IMR-90 (cell line): Measurements from ENCODE around the gene NUB1. TPM values are rescaled to one million over a fixed set of nuclear protein-coding genes. Genes with fewer than 3 reads are reported as not detected.

Source experiments
- ATAC-seq: fragments of 200-7000 bp; cut with Tn5 transposase; 2 replicates; pipeline ENCODE4 v1.9.1; 2020; ENCODE audit warnings: low read depth, mild to moderate bottlenecking, moderate library complexity
- BruUV-seq: library from RNA; stranded (reverse); fragments of 400-500 nt; replicated peaks from 2 replicates; lab custom pipeline; 2021; lab: Mats Ljungman, UMichigan
- CTCF ChIA-PET: fragments of 300-600 bp; formaldehyde crosslinking; extraction: SDS; loops from one replicate; lab custom pipeline; 2021; ENCODE audit warnings: antibody characterized with exemption; lab: Yijun Ruan, JAX
- POLR2A ChIA-PET: fragments of 300-600 bp; sonication (Branson Sonifier 250); formaldehyde crosslinking; loops from one replicate; lab custom pipeline; 2022; ENCODE audit warnings: antibody characterized with exemption; ENCODE audit not compliant: unreplicated experiment; lab: Charles Lee
- DNase-seq: peaks from one replicate; pipeline ENCODE4 v3.0.0; 2013
- H2AFZ ChIP-seq: replicated peaks from 2 replicates; pipeline ENCODE3; 2013; ENCODE audit warnings: low read length, mild to moderate bottlenecking; ENCODE audit not compliant: poor library complexity
- H2AK5ac ChIP-seq: 2 replicates; pipeline ENCODE4 v1.6.1; 2013; ENCODE audit warnings: low read depth, low read length, inconsistent platforms
- H2AK9ac ChIP-seq: replicated peaks from 2 replicates; pipeline ENCODE3; 2013; ENCODE audit warnings: mild to moderate bottlenecking, low read depth, low read length, moderate library complexity; ENCODE audit not compliant: poor library complexity
- H2BK120ac ChIP-seq: 2 replicates; pipeline ENCODE4 v1.6.1; 2013; ENCODE audit warnings: low read depth, low read length, inconsistent platforms
- H2BK15ac ChIP-seq: 3 replicates; pipeline ENCODE4 v1.6.1; 2013; ENCODE audit warnings: low read depth, low read length, inconsistent platforms
- H2BK20ac ChIP-seq: 2 replicates; pipeline ENCODE4 v1.6.1; 2013; ENCODE audit warnings: low read depth, mild to moderate bottlenecking, inconsistent platforms, low read length, moderate library complexity
- H2BK5ac ChIP-seq: 2 replicates; pipeline ENCODE4 v1.6.1; 2013; ENCODE audit warnings: mild to moderate bottlenecking, low read depth, low read length, inconsistent platforms; ENCODE audit not compliant: poor library complexity, severe bottlenecking
- H3K14ac ChIP-seq: replicated peaks from 2 replicates; pipeline ENCODE4 v1.6.1; 2013; ENCODE audit warnings: low read depth, low read length, inconsistent platforms
- H3K18ac ChIP-seq: 2 replicates; pipeline ENCODE4 v1.6.1; 2013; ENCODE audit warnings: low read depth, low read length, control low read depth
- H3K23ac ChIP-seq: 2 replicates; pipeline ENCODE4 v1.6.1; 2013; ENCODE audit warnings: low read depth, low read length, inconsistent platforms
- H3K27ac ChIP-seq: 2 replicates; pipeline ENCODE4 v1.5.1; 2013; ENCODE audit warnings: mild to moderate bottlenecking, control low read depth, low read length; ENCODE audit not compliant: insufficient read depth
- H3K27me3 ChIP-seq: 2 replicates; pipeline ENCODE4 v1.6.1; 2013; ENCODE audit warnings: low read length; ENCODE audit not compliant: control insufficient read depth, insufficient read depth
- H3K36me3 ChIP-seq: 2 replicates; pipeline ENCODE4 v1.6.1; 2013; ENCODE audit warnings: low read length, mixed read lengths; ENCODE audit not compliant: control insufficient read depth, insufficient read depth
- H3K4ac ChIP-seq: 2 replicates; pipeline ENCODE4 v1.6.1; 2013; ENCODE audit warnings: low read depth, low read length, inconsistent platforms
- H3K4me1 ChIP-seq: 2 replicates; pipeline ENCODE4 v1.6.1; 2013; ENCODE audit warnings: low read length, mixed read lengths; ENCODE audit not compliant: control insufficient read depth, insufficient read depth
- H3K4me2 ChIP-seq: 2 replicates; pipeline ENCODE4 v1.6.1; 2013; ENCODE audit warnings: low read depth, mild to moderate bottlenecking, control low read depth, low read length, moderate library complexity
- H3K4me3 ChIP-seq: 2 replicates; pipeline ENCODE4 v1.5.1; 2013; ENCODE audit warnings: low read depth, mild to moderate bottlenecking, control low read depth, low read length, moderate library complexity; ENCODE audit not compliant: insufficient read depth
- H3K56ac ChIP-seq: 2 replicates; pipeline ENCODE4 v1.6.1; 2013; ENCODE audit warnings: low read length, inconsistent platforms; ENCODE audit not compliant: insufficient read depth; ENCODE audit errors: extremely low read depth
- H3K79me1 ChIP-seq, 2 experiments: 2 replicates each; pipeline ENCODE4 v1.6.1; 2013; ENCODE audit warnings: low read length in 2 of 2, inconsistent platforms in 1 of 2, low read depth in 1 of 2
- H3K9ac ChIP-seq: 2 replicates; pipeline ENCODE4 v1.6.1; 2013; ENCODE audit warnings: low read depth, low read length, control low read depth
- H3K9me1 ChIP-seq: 2 replicates; pipeline ENCODE4 v1.6.1; 2013; ENCODE audit warnings: low read length, inconsistent platforms; ENCODE audit not compliant: insufficient read depth
- H3K9me3 ChIP-seq: 2 replicates; pipeline ENCODE4 v1.6.1; 2013; ENCODE audit warnings: low read length; ENCODE audit not compliant: control insufficient read depth, insufficient read depth
- H4K20me1 ChIP-seq: 2 replicates; pipeline ENCODE4 v1.6.1; 2013; ENCODE audit warnings: low read length, inconsistent platforms; ENCODE audit not compliant: insufficient read depth
- H4K5ac ChIP-seq: 2 replicates; pipeline ENCODE4 v1.6.1; 2013; ENCODE audit warnings: mild to moderate bottlenecking, low read depth, low read length, control low read depth
- H4K8ac ChIP-seq, 2 experiments: 2 replicates each; pipeline ENCODE4 v1.6.1; 2013; ENCODE audit warnings: low read depth in 2 of 2, low read length in 2 of 2, control low read depth in 1 of 2, inconsistent platforms in 1 of 2
- H4K91ac ChIP-seq: 2 replicates; pipeline ENCODE4 v1.6.1; 2013; ENCODE audit warnings: low read depth, low read length, inconsistent platforms; ENCODE audit not compliant: insufficient read depth
- BHLHE40 ChIP-seq: fragments of 150-350 bp; IDR thresholded peaks from 2 replicates; pipeline ENCODE4 v1.6.1; 2016; ENCODE audit warnings: mild to moderate bottlenecking, low read depth, low read length
- CEBPB ChIP-seq: IDR thresholded peaks from 2 replicates; pipeline ENCODE4 v1.6.1; 2012; ENCODE audit warnings: low read depth, low read length, improper control_type of control experiment
- CTCF ChIP-seq: conservative IDR thresholded peaks from 2 replicates; pipeline ENCODE4 v1.5.1; 2012; ENCODE audit warnings: mild to moderate bottlenecking, low read depth, low read length, improper control_type of control experiment
- NFE2L2 ChIP-seq: fragments of 150-350 bp; IDR thresholded peaks from 2 replicates; pipeline ENCODE4 v1.6.1; 2016; ENCODE audit warnings: low read depth, mild to moderate bottlenecking, low read length
- POLR2A ChIP-seq: IDR thresholded peaks from 2 replicates; pipeline ENCODE4 v1.6.1; 2012; ENCODE audit warnings: mild to moderate bottlenecking, low read depth, low read length
- WGBS, 2 experiments: methylation state at CpG; one replicate each; pipeline versions ENCODE4 v1.1.5 to v1.1.7; 2013; ENCODE audit warnings: missing lambda C conversion rate in 2 of 2; ENCODE audit not compliant: insufficient read length in 1 of 2; ENCODE audit errors: extremely low coverage in 2 of 2; 5-methylcytosine and 5-hydroxymethylcytosine counted together
- dilution Hi-C: fragments of 300-500 bp; cut with HindIII; formaldehyde crosslinking; loops from one replicate; pipeline ENCODE4 v1.14.3; 2018; ENCODE audit warnings: low sequenced_read_pairs; ENCODE audit not compliant: unreplicated experiment
- in situ Hi-C: fragments of 300-500 bp; cut with MboI; formaldehyde crosslinking; loops from 3 replicates; pipeline ENCODE4 v1.14.3; 2019; ENCODE audit warnings: low sequenced_read_pairs, inconsistent platforms, mixed read lengths
- intact Hi-C: fragments of 100-400 bp; cut with micrococcal nuclease; formaldehyde crosslinking; loops from 2 replicates; pipeline ENCODE4 v1.10.0; 2022
- polyA plus RNA-seq, 3 experiments: library from polyadenylated mRNA; depleted of rRNA; stranded (reverse); fragments of >200 nt; gene quantifications; 2 replicates each; pipeline ENCODE4 v1.2.3, GENCODE V29; 2012; ENCODE audit warnings: low replicate concordance in 1 of 3
- total RNA-seq: library from RNA; depleted of rRNA; stranded (reverse); fragments of >200 nt; gene quantifications from 2 replicates; pipeline ENCODE4 v1.2.3, GENCODE V29; 2012

Gene NUB1
- total and polyA plus RNA-seq, 2 of the 4 experiments (the other 2 are of a cell fraction): 20.1 to 29.7 TPM

GRCh38 chr7:151393031-151393977 lies 51.7 kb downstream of the NUB1 start:
- H2AFZ ChIP-seq: peak overlapping the region; percentile 63
- WGBS, 2 experiments: 76% methylated on average over 9 of the region's 31 CpGs; no CpG with 5 or more reads in 1 of the 2 experiments
- no peaks in the 10 kb centered on the region for H3K79me1 ChIP-seq
- CTCF ChIA-PET: no interaction called here
- DNase-seq (no peak), ATAC-seq (no peak; the same call in 1 of the 2 replicates)
- H3K23ac ChIP-seq: no peak overlapping the region
- no peak overlapping the region for H4K91ac ChIP-seq
- H3K36me3 ChIP-seq: no peaks in the 10 kb centered on the region
- no peak overlapping the region for H4K8ac ChIP-seq
- no peaks in the 10 kb centered on the region for H3K4me1 ChIP-seq
- no peak overlapping the region for H3K27ac ChIP-seq
- H3K56ac ChIP-seq: no peak overlapping the region
- in situ Hi-C loops (no loop called here), intact Hi-C loops (no loop called here), dilution Hi-C loops (no loop called here)
- peaks cover 26% of the 10 kb centered on the region for H3K27me3 ChIP-seq
- H2AK9ac ChIP-seq: no peak overlapping the region
- H3K4me3 ChIP-seq: no peak overlapping the region
- H2BK5ac ChIP-seq: no peak overlapping the region
- H2BK15ac ChIP-seq: no peak overlapping the region
- H3K9me1 ChIP-seq: no peaks in the 10 kb centered on the region
- H3K14ac ChIP-seq: no peak overlapping the region
- no peak overlapping the region for H3K4me2 ChIP-seq
- no peaks in the 10 kb centered on the region for H3K9me3 ChIP-seq
- POLR2A ChIA-PET: no interaction called here
- TF ChIP-seq CEBPB (no peak), POLR2A (no peak), BHLHE40 (no peak), NFE2L2 (no peak), CTCF (no peak)
- no peak overlapping the region for H3K4ac ChIP-seq
- H4K5ac ChIP-seq: no peak overlapping the region
- H2BK120ac ChIP-seq: no peak overlapping the region
- no peak overlapping the region for H3K9ac ChIP-seq
- H4K20me1 ChIP-seq: no peaks in the 10 kb centered on the region
- no TSS peak for BruUV-seq
- no peak overlapping the region for H3K18ac ChIP-seq
- H2BK20ac ChIP-seq: no peak overlapping the region
- no peak overlapping the region for H2AK5ac ChIP-seq
